Measurements from ENCODE around the gene CPLANE1.
"Not testable (repeated sequence)": the region's sequence is repeated elsewhere in the genome, so short reads cannot be mapped to it uniquely, and the experiment has no call there.

Gene CPLANE1

DNA sequence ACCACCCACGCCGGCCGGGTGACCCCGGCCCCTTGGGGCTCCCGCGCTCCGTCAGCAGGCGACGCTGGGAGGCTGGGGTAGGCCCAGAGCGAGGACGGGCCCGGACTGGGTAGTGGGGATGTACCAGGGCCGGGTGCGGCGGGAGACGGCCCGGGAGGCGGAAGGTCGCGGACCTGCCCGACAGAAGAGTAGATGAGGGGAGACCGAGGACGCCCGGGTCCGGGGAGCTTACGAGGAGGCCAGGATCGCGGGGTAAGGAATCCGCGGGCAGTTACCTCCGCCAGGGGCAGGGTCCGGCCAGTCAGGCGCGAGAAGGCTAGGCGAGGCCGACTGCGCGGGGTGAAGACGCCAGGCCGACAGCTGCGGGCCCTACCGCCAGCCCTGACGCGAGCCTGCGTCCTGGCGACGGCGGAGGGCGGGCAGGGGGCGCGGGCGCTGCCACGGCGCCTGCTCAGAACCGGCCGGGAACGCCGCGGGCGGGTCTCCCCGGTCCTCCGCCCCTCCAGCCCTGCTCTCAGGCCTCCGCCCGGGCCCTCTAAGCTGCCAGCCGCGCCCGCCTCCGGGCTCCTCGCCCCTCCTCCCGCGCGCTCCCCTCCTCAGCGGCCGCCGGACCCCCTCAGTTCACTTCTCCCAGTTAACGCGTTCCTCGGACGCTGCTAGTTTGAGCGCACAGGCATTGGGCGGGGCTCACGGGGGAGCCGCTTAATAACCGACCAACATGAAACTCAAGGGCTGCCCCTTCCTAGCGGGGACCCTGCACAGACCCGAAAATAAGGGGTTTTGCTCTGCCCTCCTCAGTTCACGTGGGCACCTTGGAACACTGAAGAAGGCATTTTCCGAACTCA is at the start of gene CPLANE1:
Gene CPLANE1 (minus strand): TSS at position 407 of the 845 bp plus-strand sequence. CDS start 1,678 bp downstream, outside the sequence.
- DNase-seq (ENCODE audit: low read depth, low spot score): no peak

DNA sequence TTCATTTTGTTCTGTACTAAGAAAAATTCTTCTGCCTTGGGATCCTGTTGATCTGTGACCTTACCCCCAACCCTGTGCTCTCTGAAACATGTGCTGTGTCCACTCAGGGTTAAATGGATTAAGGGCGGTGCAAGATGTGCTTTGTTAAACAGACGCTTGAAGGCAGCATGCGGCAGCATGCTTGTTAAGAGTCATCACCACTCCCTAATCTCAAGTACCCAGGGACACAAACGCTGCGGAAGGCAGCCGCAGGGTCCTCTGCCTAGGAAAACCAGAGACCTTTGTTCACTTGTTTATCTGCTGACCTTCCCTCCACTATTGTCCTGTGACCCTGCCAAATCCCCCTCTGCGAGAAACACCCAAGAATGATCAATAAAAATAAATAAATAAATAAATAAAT is 47.1 kb upstream of the CPLANE1 start:
- DNase-seq (ENCODE audit: low read depth, low spot score): not testable (repeated sequence)

DNA sequence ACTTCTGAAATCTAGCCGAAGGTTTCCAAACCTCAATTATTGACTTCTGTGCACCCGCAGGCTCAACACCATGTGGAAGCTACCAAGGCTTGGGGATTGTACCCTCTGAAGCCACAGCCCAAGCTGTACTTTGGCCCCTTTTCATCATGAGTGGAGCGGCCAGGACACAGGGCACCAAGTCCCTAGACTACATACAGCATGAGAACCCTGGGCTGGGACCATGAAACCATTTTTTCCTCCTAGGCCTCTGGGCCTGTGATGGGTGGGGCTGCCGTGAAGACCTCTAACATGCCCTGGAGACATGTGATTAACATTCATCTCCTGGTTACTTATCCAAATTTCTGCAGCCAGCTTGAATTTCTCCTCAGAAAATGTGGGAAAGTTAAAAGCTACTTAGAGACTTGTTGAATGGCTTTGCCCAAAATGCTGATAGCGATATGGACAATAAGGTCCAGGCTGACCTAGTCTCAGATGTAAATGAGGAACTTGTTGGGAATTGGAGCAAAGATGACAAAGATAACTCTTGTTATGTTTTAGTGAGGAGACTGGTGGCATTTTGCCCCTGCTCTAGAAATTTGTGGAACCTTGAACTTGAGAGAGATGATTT is 34.1 kb upstream of the CPLANE1 start:
- no peak for DNase-seq (ENCODE audit: low read depth, low spot score)

DNA sequence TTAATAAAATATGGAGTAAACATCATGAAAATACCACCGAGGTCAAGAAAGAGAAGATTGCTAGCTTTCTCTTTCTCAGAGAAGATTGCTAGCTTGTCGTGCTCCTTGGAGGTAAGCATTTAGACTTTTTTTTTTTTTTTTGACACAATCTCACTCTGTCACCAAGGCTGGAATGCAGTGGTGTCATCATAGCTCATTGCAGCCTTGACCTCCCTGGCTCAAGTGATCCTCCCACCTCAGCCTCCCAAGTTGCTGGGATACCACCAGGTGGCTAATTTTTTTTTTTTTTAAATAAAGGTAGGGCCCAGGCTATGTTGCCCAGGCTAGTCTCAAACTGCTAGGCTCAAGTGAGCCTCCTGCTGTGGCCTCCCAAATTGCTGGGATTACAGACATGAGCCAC is 26.3 kb upstream of the CPLANE1 start:
- no peak for DNase-seq (ENCODE audit: low read depth, low spot score)

DNA sequence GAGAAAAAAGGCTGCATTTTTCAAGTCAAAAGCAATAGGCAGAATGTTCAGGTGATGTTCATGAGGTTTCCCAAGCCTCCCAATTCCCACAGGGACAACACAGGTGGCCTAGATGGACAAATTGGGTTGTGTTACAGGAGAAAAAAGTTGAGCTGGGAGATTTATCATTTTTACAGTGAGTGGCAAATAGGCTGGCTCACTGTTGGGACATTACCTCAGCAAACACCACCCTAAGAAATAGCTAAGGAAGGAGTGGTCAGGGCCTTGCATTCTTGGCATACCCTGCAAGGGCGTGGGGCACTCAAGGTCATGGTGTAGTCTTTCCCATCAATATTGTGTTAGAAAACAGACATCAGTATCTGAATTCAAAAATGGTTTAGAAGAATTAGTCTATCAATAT is 23.3 kb upstream of the CPLANE1 start:
- DNase-seq (ENCODE audit: low read depth, low spot score): no peak

DNA sequence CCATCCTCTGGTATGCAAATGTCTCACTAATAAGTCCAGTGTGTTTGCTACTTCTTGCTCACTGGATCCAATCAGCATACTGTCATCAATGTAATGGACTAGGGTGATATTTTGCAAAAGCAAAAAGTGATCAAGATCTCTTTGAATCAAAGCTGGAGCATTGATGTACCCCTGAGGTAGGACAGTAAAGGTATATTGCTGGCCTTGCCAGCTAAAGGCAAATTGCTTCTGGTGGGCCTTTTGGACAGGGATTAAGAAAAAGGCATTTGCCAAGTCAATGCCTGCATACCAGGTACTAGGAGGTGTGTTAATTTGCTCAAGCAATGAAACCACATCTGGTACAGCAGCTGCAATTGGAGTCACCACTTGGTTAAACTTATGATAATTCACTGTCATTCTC is 18.9 kb upstream of the CPLANE1 start:
- not testable (repeated sequence) for DNase-seq (ENCODE audit: low read depth, low spot score)

DNA sequence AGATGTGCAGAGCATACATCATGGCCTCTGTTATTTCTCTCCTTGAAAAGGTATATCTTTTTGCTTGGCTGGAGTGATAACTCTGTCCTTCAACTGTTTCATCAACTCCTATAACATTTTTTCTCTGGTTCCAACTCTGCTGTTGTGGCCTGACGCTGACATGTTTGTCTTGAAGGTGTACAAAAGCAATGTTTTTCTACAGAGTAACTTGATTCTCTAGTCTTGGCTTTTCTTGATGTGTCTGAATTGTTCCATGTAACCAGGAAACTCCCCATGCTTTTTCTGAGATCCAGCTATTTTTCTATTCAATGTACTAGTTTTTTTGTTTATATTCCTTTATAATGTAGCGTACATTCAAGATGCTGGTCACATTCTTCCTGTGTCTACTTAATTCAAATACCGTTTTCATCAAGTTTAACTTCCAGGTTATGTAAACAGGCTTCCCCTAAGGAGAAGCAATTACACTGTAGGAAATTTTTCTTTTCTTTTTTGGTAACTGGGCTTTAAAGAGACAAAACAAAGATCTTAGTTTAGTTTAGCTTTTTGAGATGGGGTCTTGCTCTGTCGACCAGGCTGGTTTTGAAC is 6.7 kb upstream of the CPLANE1 start:
- DNase-seq (ENCODE audit: low read depth, low spot score): no peak

DNA sequence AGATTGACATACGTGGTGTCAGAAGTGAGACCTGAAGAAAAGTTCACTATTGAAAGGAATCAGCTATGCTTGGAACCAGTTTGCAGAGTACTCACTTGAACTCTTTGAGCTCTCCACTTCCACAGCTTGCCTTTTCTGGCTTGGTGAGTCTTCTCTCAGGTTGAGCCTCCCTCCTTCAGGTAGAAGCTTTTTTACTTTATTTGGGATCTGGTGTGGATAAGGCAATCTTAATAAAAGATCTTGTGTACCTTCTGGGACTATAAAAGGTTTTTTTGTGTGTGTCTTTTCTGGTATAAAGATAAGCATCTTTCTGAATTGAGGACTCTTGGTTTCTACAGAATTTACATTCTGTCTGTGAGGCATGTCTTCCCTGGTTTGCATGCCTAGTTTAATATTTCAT is 5.4 kb upstream of the CPLANE1 start:
- no peak for DNase-seq (ENCODE audit: low read depth, low spot score)

DNA sequence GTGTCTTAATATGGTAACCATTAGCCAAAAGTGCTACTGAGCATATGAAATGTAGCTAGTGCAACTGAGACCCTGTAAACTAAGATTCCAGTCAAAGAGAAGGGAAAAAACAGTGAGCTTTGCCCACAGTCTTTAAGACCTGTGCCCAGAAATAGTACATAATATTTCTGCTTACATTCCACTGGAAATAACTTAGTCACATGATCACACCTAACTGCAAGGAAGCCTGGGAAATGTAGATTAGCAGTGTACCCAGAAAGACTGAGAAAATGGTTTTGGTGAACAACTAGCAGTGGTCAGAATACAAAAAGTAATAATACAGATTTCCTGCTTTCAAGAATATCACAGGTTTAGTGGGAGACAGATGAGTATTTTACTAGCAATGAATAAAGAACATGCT is 2.5 kb upstream of the CPLANE1 start:
- DNase-seq (ENCODE audit: low read depth, low spot score): no peak

DNA sequence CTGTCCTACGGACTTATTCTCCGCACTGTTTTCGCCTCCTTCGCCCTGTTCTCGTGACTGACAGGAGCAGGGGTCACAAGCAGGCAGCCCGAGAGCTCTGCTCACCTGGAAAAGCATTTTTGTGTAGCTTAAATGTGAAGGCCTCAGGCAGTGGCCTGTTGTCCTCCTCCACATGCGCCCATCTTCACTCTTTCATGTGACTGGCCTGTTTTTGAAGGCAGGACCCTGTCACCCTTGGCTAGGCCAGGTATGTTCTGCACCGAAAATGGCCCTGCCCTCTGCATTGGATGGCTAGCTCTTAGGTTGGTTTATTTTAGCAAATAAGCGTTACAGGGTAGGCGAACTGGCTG is 614 bp upstream of the CPLANE1 start:
- no peak for DNase-seq (ENCODE audit: low read depth, low spot score)

DNA sequence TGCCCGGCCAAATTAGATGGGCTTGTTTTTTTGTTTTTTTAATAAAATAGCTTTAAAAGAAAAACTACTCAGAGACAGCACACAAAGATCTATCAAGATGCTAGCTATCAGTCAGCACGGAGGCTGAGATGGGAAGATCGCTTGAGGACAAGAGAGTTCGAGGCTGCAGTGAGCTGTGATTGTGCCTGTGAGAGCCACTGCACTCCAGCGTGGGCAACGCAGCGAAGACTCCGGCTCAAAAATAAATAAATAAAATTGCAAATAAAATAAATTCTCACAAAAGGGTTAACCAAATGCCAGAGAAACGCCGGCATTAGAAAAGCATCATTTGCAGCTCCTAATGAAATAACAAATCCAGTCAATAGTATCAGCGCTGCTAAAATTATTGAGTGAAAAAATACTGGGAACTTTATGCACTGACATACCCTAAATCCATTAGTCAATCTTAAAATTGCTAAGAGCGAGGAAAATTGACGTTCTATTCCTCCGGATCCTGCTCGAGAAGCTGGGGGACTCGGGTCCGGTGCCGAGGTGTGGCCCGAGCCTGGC is 681 bp downstream of the CPLANE1 start:
- no peak for DNase-seq (ENCODE audit: low read depth, low spot score)

DNA sequence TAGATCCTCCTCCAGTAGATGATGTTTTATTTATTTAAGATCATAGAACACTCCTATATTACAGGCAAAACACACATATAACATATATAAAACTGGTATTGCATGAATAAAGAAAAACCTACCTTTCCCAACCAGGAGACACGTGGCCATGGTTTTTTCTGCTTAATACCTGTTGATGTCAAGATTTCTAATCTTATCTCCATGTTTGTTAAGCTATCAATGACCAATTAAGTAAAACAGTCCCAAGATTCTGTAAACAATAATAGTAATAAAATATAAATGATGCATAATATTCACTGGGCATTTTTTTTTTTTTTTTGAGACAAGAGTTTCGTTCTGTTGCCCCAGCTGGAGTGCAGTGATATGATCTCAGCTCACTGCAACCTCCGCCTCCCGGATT is 1.7 kb downstream of the CPLANE1 start:
- no peak for DNase-seq (ENCODE audit: low read depth, low spot score)

DNA sequence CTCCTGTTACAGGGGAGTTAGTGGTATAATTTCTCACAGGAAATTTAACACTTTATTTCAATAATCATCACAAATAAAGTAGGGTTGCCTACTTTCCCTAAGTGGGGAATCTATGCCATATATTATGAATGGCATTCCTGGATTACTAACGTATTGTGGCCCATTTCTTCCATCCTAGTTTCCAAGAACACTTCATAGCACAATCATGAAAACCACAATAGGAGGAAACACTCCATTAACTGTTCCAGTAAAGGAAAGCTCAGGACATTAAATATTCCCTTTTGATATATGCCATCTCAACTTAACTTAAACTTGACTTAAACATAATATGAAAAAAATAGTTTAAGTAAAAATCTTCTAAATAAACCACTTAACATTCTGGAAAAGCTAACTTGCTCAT is 2.1 kb downstream of the CPLANE1 start:
- DNase-seq (ENCODE audit: low read depth, low spot score): no peak

DNA sequence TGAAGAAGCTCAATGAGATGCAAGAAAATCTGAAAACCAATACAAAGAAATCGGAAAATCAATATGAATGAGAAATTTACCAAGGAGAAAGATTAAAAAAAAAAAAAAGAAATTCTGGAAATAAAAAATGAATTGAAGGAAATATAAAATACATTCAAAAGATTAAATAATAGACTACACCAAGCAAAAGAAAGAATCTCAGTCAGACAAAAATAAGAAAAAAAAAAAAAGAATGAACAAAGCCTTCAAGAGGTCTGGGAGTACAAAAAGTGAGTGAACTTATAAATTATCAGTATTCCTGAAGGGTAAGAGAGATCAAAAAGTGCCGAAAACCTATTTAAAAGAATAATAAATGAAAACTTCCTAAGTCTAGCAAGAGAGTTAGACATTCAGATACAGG is 14.9 kb downstream of the CPLANE1 start:
- no peak for DNase-seq (ENCODE audit: low read depth, low spot score)

DNA sequence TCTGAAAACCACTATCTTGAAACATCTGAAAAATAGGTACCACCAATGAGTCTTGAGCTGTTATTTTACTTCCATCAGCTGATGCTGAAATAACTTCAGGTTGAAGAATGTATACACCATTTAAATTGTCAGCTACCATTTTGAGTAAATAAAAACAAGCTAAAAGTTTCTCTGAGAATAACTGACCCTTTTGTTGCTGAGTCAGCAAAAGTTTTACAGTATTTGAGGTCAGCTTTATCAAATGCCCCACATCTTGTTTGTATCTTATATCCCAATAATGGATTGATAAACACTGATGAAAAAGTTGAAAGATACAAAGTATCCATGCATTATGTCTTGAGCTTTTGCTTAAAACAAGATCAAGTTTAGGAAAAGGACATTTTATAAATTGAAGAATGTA is 22.8 kb downstream of the CPLANE1 start:
- no peak for DNase-seq (ENCODE audit: low read depth, low spot score)

DNA sequence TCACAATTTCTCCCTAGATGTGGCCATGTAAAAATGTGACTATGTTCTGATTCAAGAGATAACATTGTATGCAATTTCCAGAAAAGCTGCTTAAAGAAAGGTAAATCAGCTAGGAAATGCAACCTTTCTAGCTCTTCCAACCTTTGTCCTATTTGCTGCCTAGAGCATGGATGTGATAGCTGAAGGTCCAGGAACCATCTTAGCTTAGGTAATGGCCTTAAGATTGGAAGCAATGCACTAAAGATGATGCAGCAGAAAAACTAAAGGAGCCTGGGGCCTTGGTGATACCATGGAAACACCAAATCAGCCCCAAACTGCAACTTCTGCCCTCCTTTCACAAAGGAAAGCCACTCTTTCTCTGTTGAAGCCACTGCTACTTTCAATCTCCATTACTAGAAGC is 27.0 kb downstream of the CPLANE1 start:
- no peak for DNase-seq (ENCODE audit: low read depth, low spot score)

DNA sequence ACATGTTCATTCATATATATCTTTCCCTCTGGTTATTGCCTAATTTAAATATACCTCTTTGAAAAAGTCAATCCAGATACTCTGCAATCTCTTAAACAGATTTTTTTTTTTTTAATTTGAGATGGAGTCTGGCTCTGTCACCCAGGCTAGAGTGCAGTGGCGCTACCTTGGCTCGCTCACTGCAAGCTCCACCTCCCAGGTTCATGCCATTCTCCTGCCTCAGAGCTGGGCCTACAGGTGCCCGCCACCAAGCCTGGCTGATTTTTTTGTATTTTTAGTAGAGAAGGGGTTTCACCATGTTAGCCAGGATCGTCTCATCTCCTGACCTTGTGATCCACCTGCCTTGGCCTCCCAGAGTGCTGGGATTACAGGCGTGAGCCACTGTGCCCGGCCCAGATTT is 28.8 kb downstream of the CPLANE1 start:
- not testable (repeated sequence) for DNase-seq (ENCODE audit: low read depth, low spot score)

DNA sequence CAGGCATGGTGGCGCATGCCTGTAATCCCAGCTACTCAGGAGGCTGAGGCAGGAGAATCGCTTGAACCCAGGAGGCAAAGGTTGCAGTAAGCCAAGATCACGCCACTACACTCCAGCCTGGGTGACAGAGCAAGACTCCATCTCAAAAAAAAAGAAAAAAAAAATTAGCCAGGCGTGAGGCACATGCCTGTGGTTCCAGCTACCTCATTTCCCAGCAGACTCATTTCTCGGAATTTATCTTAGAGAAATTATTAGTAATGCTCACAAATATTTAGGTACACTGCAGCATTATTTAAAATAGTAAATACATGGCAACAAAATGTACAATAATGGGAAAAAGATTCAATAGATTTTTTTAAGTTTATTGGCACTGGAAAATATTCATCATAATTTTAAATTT is 29.8 kb downstream of the CPLANE1 start:
- not testable (repeated sequence) for DNase-seq (ENCODE audit: low read depth, low spot score)

DNA sequence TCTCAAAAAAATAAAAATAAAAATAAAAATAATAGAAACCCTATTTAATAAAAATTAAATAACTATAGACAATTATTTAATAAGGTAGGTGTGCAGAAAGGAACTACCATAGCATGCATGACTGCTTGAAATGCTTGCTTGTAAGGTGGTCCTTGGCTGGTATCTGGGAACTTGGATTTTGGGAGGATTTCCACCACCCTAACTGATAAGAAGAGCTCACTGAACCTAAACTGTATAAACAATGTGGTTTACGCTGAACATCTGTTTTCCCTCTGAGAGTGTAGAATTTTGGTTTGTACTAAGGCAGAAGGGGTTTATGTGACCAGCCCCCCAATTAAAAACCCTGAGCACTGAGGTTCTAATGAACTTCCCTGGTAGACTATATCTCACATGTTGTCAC is 31.2 kb downstream of the CPLANE1 start:
- no peak for DNase-seq (ENCODE audit: low read depth, low spot score)

DNA sequence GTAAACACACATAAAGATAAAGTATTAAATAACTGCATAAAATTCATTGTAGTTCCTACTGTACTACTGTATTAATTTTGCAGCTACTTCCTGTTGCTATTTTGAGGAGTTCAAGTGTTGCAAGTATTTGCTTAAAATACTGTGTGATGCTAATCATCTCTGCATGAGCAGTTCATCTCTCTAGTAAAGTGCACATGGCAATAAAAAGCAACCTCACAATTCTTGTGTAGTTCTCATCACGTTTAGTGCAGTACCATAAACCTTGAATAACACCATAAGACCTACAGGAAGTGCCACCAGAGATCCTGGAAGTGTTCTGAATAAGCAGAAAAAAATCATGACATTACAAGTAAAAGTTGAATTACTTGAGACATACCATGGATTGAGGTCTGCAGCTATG is 34.6 kb downstream of the CPLANE1 start:
- DNase-seq (ENCODE audit: low read depth, low spot score): no peak

DNA sequence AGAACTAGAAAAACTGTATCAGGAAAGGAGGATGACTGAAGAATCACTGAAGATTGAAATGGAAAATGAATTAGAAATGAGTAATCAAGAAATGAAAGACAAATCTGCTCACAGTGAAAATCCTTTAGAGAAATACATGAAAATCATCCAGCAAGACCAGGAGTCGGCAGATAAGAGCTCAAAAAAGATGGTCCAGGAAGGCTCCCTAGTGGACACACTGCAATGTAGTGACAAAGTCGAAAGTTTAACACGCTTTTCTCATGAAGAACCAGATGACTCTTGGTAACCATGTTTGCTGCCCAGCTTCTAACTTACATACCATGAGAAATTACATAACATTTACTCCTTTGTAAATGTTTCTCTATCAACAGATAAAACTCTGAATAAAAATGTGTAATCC is 37.1 kb downstream of the CPLANE1 start:
- DNase-seq (ENCODE audit: low read depth, low spot score): no peak

DNA sequence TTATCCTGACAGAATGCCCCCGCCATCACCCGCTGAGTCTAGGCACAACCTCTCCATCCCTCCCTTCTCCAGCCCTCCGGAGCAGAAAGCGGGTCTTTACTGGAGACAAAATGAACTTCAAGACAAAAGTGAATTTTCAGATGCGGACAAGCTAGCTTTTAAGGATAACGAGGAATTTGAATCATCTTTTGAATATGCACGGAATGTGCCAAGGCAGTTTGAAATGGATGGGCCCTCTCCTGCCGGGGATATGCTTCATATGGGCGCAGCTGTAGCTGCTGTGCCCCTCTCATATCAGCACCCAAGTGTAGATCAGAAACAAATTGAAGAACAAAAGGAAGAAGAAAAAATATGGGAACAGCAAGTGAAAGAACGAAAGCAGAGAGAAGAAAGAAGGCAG is 37.5 kb downstream of the CPLANE1 start:
- no peak for DNase-seq (ENCODE audit: low read depth, low spot score)

Measured in activated CD4-positive, CD25-positive, alpha-beta regulatory T cell treated with anti-CD3 and anti-CD28 coated beads, Interleukin-2, amount 50 U/mL, for 16 hours (primary cell).